GM21786 (cell line): ENCODE data around the gene MSI2.

ENCODE experiments used
- ATAC-seq: cut with Tn5 transposase; IDR thresholded peaks from one replicate; pipeline ENCODE4 v1.9.1; 2021; ENCODE audit not compliant: unreplicated experiment

The MSI2 gene

DNA sequence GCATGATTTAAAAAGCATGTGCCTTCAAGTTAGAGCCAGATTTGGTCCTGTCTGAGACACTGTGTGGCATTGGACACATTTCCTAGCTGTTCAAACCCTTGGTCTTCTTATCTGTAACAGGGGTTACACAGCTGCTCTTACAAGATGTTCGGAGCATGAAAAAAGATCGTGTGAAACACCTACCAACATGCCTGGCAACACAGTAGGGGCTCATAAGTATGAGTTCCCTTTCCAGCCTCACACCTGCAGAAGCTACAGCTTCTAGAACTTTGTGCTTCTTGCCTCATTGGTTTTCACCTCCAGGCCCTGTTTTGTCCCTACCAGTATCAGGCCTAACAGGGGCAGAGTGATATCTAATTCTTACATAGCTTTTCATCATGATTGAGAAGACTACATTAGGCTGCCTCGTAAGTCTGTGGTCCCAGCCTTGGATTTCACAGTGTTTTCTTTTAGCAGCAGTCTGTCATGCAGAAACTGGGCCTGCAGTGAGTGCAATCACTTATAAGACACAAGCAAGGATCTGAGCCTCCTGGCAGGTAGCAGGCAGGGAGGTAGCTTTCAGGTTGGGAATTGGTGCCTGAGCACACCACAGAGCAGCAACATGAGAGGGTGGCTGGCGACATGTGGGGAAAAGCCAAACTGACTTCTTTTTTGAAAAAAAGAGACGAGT is 410.0 kb downstream of the MSI2 start:
- ATAC-seq: no peak

DNA sequence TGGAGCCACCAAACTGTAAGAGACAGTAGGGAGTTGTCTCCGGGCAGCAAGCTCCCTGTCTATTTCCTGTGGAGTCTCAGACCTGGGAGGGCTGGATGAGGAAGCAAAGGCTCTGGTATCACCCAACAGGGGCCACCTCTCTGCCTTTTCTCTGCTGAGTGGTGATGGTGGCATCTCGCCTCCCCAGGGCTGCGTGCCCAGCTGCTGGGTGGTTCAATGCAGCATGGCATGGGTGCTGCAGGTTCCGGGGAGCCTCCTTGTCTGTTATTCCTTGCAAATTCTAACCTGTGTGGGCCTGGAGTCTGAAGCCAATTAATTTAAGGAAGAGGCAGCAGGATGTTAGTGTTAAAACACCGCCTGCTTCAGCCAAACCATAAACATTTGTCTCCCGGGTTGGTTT is 410.6 kb downstream of the MSI2 start:
- no peak for ATAC-seq

- no peak for ATAC-seq
These were observed 411.2 kb downstream of the MSI2 start for GRCh38 chr17:57667461-57667923.

DNA sequence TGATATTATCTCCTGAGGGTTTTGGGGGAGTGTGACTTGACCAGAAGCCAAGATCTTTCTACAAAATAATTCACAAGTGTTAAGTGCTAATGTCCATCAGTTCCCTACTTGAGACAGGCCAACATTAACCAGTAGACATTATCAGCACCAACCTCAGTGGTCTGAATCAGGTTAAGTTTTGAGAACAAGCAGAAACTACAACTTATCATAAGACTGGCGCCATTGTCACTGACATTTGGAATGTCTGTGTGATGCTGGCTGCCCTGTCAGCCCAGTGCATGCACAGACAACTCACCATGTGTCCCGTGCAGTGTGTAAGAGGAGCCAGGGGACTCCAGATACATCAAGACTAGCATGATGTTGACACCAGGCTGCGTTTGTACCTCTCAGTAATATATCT is 412.0 kb downstream of the MSI2 start:
- ATAC-seq: no peak

GRCh38 chr17:57669671-57670529 is 413.6 kb downstream of the MSI2 start:
- no peak for ATAC-seq

GRCh38 chr17:57670769-57671569 is 414.6 kb downstream of the MSI2 start:
- ATAC-seq: no peak

DNA sequence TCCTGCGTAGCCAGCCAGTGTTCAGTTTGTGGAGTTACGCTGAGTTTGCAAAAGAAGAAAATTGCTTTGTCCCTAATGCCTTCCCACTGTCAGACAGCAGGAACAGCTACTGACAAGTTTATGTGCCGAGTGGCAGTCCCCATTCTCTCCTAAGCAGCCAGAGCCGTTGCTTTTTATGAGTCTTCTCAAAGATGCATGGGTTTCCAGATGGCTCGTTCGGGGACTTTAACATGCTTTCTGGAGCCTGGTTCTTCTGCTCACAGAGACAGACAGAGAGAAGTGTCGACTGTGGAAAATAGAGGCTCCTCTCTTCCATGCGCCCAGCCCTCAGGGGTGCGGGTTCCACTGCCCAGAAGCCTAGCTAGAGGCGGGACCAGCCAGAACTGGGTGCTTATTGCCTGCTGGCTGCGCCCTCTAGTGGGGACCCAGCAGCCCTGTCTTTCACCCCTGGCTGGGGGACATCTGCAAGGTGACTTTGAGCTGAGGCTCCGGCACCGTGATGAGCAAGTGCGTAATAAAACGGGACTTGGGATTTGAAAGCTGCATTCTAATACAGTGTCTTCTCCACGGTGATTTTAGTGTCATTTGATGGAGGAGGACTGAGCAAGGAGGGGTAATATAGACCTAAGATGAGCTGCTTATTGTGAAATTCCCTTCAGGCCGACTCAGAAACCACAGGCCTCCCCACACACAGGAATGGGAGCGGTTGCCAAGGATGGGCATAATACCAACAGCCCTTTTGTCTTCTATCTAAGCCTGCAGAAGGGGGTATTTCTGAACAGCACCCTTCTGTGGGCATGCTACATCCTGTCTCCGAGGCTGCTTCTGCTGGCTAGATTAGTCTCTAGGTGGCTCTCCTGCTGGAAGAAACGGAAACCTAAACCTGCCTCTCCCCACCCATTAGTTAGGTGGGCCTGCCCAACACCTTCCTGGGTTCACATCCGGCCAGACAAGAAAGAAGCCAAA is 415.6 kb downstream of the MSI2 start:
- ATAC-seq: peak; percentile 52

DNA sequence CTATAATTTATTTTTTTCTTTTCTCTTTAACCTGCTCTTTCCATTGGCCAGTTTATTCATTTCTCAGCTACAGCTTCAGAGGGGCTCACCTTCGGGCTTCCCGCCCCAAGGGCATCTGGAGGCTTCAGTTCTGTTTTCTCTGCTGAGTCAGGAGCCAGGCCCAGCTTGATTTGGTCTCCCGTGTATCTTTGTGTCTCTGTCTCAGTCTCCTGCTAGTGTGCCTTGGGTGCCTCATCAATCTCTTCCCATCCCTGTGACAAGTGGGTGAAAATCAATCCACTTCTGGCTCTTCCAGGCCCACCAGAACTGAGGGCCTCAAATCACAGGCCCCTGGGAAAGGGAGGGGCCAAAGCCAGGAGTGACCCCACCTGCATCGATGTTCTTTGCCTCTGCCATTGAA is 416.6 kb downstream of the MSI2 start:
- no peak for ATAC-seq

GRCh38 chr17:57674894-57675293 is 418.6 kb downstream of the MSI2 start:
- ATAC-seq: no peak

DNA sequence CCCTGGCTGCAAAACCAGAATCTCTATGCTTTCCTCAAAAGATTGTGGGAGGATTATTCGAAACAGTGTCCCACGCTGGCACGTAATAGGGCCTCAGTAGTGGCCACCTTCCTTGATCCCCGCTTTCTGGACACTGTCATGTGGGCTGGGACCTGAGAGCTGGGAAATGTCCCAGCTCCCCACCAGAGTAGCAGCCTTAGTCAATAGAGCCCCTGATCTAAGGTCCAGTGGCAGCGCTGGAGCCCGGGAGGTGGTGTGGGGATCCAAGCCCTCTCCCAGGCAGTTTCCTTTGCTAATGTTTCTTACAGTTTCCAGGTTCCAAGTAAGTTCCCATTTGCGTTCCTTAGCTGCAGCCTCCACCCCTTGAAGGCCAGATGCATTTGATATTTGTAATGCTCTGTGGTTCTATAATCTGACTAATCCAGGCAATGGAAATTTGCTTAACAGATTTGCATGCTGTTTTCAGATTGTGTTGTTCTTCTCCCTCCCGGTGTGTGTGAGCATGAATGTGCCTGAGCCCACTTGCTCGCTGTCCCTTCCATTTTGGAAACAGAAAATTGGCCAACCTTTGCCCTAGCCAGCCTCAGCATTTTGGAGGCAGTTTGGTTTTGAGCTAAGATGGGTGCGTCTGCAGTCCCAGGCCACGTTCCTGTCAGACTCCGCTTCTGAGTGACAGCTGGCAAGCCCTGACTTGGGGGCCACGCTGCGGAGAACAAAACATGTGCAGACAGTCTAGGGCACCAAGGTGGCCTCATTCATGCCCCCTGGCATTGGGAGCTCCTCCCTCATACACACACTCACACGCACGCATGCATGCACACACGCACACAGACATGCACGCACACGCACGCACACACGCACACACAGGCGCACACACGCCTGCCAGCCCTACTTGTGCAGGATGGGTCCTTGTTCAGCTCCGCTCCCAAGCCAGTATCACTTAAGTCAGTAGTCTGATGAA is 419.4 kb downstream of the MSI2 start:
- ATAC-seq: no peak

- no peak for ATAC-seq
These were observed 420.2 kb downstream of the MSI2 start for GRCh38 chr17:57676543-57676942.

- ATAC-seq: no peak
These were observed 421.0 kb downstream of the MSI2 start for GRCh38 chr17:57677301-57677700.

GRCh38 chr17:57677858-57678257 is 421.5 kb downstream of the MSI2 start:
- no peak for ATAC-seq

DNA sequence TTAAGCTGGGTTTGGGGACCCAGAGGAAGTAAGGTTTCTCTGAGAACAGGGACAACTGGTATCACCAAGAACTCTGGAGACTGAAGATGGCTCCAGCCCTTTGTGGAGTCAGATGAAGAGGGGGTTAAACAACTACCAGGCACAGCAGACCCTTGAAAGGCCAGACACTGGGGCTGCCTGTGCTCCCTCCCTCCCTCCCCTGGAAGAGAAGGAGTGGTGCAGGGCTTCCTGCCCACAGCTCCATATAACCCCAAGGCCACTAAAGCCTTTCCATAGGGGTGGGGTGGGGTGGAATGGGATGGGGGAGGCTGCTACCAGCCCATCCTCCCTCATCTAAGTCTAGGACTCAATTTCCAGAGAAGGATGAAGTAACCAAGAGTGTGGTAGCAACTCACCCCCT is 422.1 kb downstream of the MSI2 start:
- no peak for ATAC-seq

DNA sequence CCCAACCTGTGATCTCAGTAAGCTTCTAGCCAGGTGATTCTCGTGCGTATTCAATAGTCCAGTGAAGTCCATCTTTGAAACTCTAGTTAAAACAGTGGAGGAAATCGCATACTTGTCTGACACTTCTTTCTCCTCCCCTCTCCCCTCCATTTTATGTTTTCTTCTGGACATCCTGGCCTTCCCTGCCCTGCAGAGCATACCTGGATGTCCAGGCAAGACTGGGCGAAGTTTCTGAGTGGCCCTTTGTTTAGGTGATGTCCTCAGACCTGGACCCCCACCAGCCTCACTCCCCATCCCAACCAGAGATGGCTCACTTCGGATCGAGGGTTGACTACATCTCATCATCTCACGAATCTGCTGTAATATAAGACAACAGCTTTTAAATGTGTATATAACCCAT is 423.0 kb downstream of the MSI2 start:
- no peak for ATAC-seq

GRCh38 chr17:57679906-57680695 is 423.8 kb downstream of the MSI2 start:
- no peak for ATAC-seq

GRCh38 chr17:57682701-57683100 is 426.4 kb downstream of the MSI2 start:
- ATAC-seq: no peak

GRCh38 chr17:57684711-57685498 is 428.6 kb downstream of the MSI2 start:
- no peak for ATAC-seq
